NCI-H526 (cell line): Measurements from ENCODE around the gene RUNX1.

ENCODE experiments used
- DNase-seq, 2 experiments: peaks; one replicate each; lab custom pipeline; 2025; lab: John Stamatoyannopoulos, UW

The RUNX1 gene

GRCh38 chr21:34782506-34783360 is 266.4 kb downstream of the RUNX1 start:
- DNase-seq: no peak

- DNase-seq: no peak
Measured at GRCh38 chr21:34781526-34781925, 267.6 kb downstream of the RUNX1 start.

GRCh38 chr21:34779860-34780259 is 269.2 kb downstream of the RUNX1 start:
- no peak for DNase-seq

- DNase-seq: no peak
Measured at GRCh38 chr21:34775793-34776192, 273.3 kb downstream of the RUNX1 start.

- no peak for DNase-seq
Measured at GRCh38 chr21:34774750-34775149, 274.4 kb downstream of the RUNX1 start.

- DNase-seq: peak in 1 of 2 experiments; percentile 14
Measured at GRCh38 chr21:34771512-34772028, 277.5 kb downstream of the RUNX1 start.

- no peak for DNase-seq
Measured at GRCh38 chr21:34770576-34770975, 278.5 kb downstream of the RUNX1 start.

GRCh38 chr21:34768326-34768725 is 280.8 kb downstream of the RUNX1 start:
- no peak for DNase-seq

- DNase-seq: no peak
Measured at GRCh38 chr21:34766862-34767261, 282.2 kb downstream of the RUNX1 start.

- no peak for DNase-seq
Measured at GRCh38 chr21:34765619-34766018, 283.5 kb downstream of the RUNX1 start.

GRCh38 chr21:34764715-34765284 is 284.3 kb downstream of the RUNX1 start:
- no peak for DNase-seq

GRCh38 chr21:34762786-34763185 is 286.3 kb downstream of the RUNX1 start:
- no peak for DNase-seq

- DNase-seq: no peak
Measured at GRCh38 chr21:34761758-34762330, 287.3 kb downstream of the RUNX1 start.

GRCh38 chr21:34754690-34755647 is 294.1 kb downstream of the RUNX1 start:
- DNase-seq: no peak

GRCh38 chr21:34748862-34749261 is 300.2 kb downstream of the RUNX1 start:
- no peak for DNase-seq

- DNase-seq: peak; percentile 68 to 86
Measured at GRCh38 chr21:34745557-34746255, 303.4 kb downstream of the RUNX1 start.

GRCh38 chr21:34744801-34745200 is 304.3 kb downstream of the RUNX1 start:
- DNase-seq: no peak

GRCh38 chr21:34743831-34744230 is 305.3 kb downstream of the RUNX1 start:
- no peak for DNase-seq

- no peak for DNase-seq
Measured at GRCh38 chr21:34743285-34743684, 305.8 kb downstream of the RUNX1 start.

GRCh38 chr21:34740198-34740597 is 308.9 kb downstream of the RUNX1 start:
- no peak for DNase-seq
